ENCODE results near the gene CDKN2B-AS1. TPM values are rescaled to one million over a fixed set of nuclear protein-coding genes. Genes with fewer than 3 reads are reported as not detected.

The CDKN2B-AS1 gene
- total RNA-seq, 1 donor from 2014 or later: not detected

DNA sequence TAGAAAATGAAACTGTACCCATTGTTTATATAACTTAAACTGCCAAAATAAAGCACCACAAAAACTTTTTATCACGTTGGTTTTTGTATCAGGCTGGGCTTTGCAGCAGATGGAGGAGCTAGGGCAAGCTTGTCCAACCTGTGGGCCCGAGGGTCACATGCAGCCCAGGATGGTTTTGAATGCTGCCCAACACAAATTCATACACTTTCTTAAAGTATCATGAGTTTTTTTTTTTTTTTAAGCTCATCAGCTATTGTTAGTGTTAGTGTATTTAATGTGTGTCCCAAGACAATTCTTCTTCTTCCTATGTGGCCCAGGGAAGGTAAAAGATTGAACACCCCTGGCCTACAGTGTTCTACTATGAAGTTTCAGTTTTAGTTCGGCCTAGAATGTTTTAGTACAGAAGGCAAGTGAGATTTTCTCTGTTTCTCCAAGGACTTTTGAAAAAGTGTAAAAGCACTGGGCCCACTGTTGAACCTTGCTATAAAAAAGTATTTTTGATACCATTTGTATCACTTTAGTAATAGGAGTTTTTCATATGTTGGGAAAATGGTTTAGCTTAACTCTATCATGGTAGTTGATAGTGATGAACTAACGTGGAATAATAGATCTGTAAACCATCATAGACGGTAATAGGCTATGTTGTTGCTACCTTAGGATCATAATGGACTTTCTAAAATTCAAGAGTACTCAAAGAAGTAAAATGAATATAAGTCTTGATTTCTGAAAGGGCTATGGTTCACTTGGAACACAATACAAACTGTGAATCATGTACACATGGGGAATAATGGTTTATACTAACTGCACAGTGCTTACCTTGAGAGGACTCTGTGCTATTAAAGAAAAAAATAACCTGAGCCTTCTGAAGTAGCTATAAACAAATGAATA, 3.3 kb upstream of the CDKN2B-AS1 start:
- Histone ChIP-seq H3K4me1 (peaks cover 0 to 5% of the 10 kb centered on the region in 2 donors), H3K27me3 (no peaks in the 10 kb centered on the region), H3K4me3 (no peak overlapping the region), H3K9me3 (no peaks in the 10 kb centered on the region), H3K36me3 (no peaks in the 10 kb centered on the region), H3K27ac (no peak overlapping the region)
- no peak for DNase-seq (ENCODE audit: low spot score in 2 of 2)
- TF ChIP-seq, protein P1, sequence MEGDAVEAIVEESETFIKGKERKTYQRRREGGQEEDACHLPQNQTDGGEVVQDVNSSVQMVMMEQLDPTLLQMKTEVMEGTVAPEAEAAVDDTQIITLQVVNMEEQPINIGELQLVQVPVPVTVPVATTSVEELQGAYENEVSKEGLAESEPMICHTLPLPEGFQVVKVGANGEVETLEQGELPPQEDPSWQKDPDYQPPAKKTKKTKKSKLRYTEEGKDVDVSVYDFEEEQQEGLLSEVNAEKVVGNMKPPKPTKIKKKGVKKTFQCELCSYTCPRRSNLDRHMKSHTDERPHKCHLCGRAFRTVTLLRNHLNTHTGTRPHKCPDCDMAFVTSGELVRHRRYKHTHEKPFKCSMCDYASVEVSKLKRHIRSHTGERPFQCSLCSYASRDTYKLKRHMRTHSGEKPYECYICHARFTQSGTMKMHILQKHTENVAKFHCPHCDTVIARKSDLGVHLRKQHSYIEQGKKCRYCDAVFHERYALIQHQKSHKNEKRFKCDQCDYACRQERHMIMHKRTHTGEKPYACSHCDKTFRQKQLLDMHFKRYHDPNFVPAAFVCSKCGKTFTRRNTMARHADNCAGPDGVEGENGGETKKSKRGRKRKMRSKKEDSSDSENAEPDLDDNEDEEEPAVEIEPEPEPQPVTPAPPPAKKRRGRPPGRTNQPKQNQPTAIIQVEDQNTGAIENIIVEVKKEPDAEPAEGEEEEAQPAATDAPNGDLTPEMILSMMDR (IDR thresholded peaks at IDR 0.05): no peak
- intact Hi-C loops (cut with DNase I): loop anchor here (10.0 kb wide), 1 partner anchor 587 kb away; the partner anchor contains the start of gene IFNA8

GRCh38 chr9:21993007-21993406, 1.6 kb upstream of the CDKN2B-AS1 start:
- no peak for DNase-seq (ENCODE audit: low spot score in 2 of 2)
- H3K27me3 ChIP-seq: no peaks in the 10 kb centered on the region
- peaks cover 0 to 5% of the 10 kb centered on the region in 2 donors for H3K4me1 ChIP-seq
- no peak overlapping the region for H3K27ac ChIP-seq
- no peaks in the 10 kb centered on the region for H3K9me3 ChIP-seq
- no peaks in the 10 kb centered on the region for H3K36me3 ChIP-seq
- TF ChIP-seq, protein P1 (IDR thresholded peaks at IDR 0.05): no peak
- peak overlapping the region in 1 of 2 donors; percentile 96 for H3K4me3 ChIP-seq
- intact Hi-C loops (cut with DNase I): loop anchor here (10.0 kb wide), 1 partner anchor 588 kb away; the partner anchor contains the start of gene IFNA8

DNA sequence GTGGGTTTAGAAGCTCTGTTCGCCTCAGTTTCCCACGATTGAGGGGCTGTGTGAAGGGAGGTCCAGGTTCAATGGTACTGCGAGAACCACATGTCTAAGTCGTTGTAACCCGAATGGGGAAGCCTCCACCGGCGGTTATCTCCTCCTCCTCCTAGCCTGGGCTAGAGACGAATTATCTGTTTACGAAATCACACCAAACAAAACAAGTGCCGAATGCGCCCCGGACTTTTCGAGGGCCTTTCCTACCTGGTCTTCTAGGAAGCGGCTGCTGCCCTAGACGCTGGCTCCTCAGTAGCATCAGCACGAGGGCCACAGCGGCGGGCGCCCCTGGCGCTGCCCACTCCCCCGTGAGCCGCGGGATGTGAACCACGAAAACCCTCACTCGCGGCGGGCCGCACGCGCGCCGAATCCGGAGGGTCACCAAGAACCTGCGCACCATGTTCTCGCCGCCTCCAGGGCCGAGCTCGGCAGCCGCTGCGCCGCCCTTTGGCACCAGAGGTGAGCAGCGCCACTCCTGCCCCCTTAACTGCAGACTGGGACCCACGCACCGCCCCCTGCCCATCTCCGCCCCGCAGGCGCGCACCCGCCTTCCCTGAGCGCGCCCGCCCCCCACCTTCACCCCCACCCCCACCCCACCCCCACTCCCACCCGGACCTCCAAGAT, 567 bp upstream of the CDKN2B-AS1 start, which contains the start of gene CDKN2A:
CDKN2A (minus strand) TSS at position 500 of the 663 bp plus-strand sequence.
- DNase-seq (ENCODE audit: low spot score in 2 of 2): no peak
- Histone ChIP-seq H3K36me3 (no peaks in the 10 kb centered on the region), H3K27ac (peak within 1 kb of the TSS; percentile 19 to 73), H3K27me3 (no peaks in the 10 kb centered on the region), H3K9me3 (no peaks in the 10 kb centered on the region), H3K4me3 (peak within 1 kb of the TSS; percentile 60 to 96), H3K4me1 (peaks cover 0 to 5% of the 10 kb centered on the region in 2 donors)
- intact Hi-C loops (cut with DNase I): loop anchor here (10.0 kb wide), 1 partner anchor 589 kb away; the partner anchor contains the start of gene IFNA8
- TF ChIP-seq, protein P1 (IDR thresholded peaks at IDR 0.05): no peak

GRCh38 chr9:21995006-21995665, 545 bp downstream of the CDKN2B-AS1 start:
- intact Hi-C loops (cut with DNase I): loop anchor here (1.0 to 10.0 kb wide), 2 partner anchors 14 to 590 kb away; partner anchors contain the start of genes CDKN2B and IFNA8

More at GRCh38 chr9:21995006-21995665, 545 bp downstream of the CDKN2B-AS1 start:
- H3K27ac ChIP-seq: peak overlapping the region; percentile 19 to 73
- no peaks in the 10 kb centered on the region for H3K9me3 ChIP-seq
- TF ChIP-seq, protein P1 (IDR thresholded peaks at IDR 0.05): no peak
- no peaks in the 10 kb centered on the region for H3K36me3 ChIP-seq
- peaks cover 0 to 5% of the 10 kb centered on the region in 2 donors for H3K4me1 ChIP-seq
- peak in 1 of 2 donors; percentile 86 for DNase-seq (ENCODE audit: low spot score in 2 of 2)
- peak overlapping the region; percentile 60 to 96 for H3K4me3 ChIP-seq
- H3K27me3 ChIP-seq: no peaks in the 10 kb centered on the region
